Epithelial cell of proximal tubule (primary cell): Measurements from ENCODE around the gene CPS1. TPM values are rescaled to one million over a fixed set of nuclear protein-coding genes. Genes with fewer than 3 reads are reported as not detected.

ENCODE experiments used
- total RNA-seq: library from RNA; depleted of rRNA; stranded (reverse); fragments of >200 nt; gene quantifications from 2 replicates; pipeline ENCODE4 v1.2.3, GENCODE V29; 2015

CPS1 gene
- total RNA-seq, 1 donor from 2014 or later = 2.8 TPM

Other genes starting within 250 kb of the CPS1 start
- not detected in 2 replicates for gene MYL1, start 241.4 kb upstream of the CPS1 start, total RNA-seq
- gene LANCL1, start 79.8 kb upstream of the CPS1 start, total RNA-seq = 27.9 and 29.1 TPM in 2 replicates